CD4-positive, alpha-beta T cell (primary cell): ENCODE data around the gene PRAMEF5. TPM values are rescaled to one million over a fixed set of nuclear protein-coding genes. Genes with fewer than 3 reads are reported as not detected.
"Not testable (repeated sequence)": the region's sequence is repeated elsewhere in the genome, so short reads cannot be mapped to it uniquely, and the experiment has no call there.

Experiments used
- ATAC-seq: fragments of 200-7000 bp; cut with Tn5 transposase; one replicate; pipeline ENCODE4 v1.10.0; 2022; ENCODE audit warnings: mild to moderate bottlenecking; ENCODE audit not compliant: poor library complexity
- CTCF ChIA-PET: fragments of 350-600 bp; sonication (Branson Sonifier 250); formaldehyde crosslinking; loops from one replicate; lab custom pipeline; 2021; ENCODE audit warnings: antibody characterized with exemption, inconsistent platforms; lab: Charles Lee
- POLR2A ChIA-PET: fragments of 350-600 bp; sonication (Branson Sonifier 250); formaldehyde crosslinking; loops from one replicate; lab custom pipeline; 2021; ENCODE audit warnings: antibody characterized with exemption, inconsistent platforms; lab: Charles Lee
- DNase-seq, 14 experiments: peaks; one replicate each; pipeline ENCODE4 v3.0.0-alpha.2; 2013 to 2020; ENCODE audit warnings: mixed read lengths in 2 of 14
- H3K27ac ChIP-seq, 2 donors: one replicate each; pipeline versions ENCODE4 v1.5.1 to v1.7.0; 2013; ENCODE audit warnings: low read length in 2 of 2, low read depth in 1 of 2, mild to moderate bottlenecking in 1 of 2
- H3K27me3 ChIP-seq, 2 experiments: 1 replicate in 1 of 2; 2 replicates in 1 of 2; pipeline versions ENCODE4 v1.6.1 to v1.7.0; 2013; ENCODE audit warnings: low read length in 2 of 2, control low read depth in 1 of 2, mild to moderate bottlenecking in 1 of 2, moderate library complexity in 1 of 2; ENCODE audit not compliant: insufficient read depth in 2 of 2, control insufficient read depth in 1 of 2
- H3K36me3 ChIP-seq: one replicate; pipeline ENCODE4 v1.6.1; 2013; ENCODE audit warnings: low read length, control low read depth; ENCODE audit not compliant: insufficient read depth
- H3K4me1 ChIP-seq: one replicate; pipeline ENCODE4 v1.6.1; 2013; ENCODE audit warnings: low read length, control low read depth; ENCODE audit not compliant: insufficient read depth
- H3K4me3 ChIP-seq: one replicate; pipeline ENCODE4 v1.5.1; 2013; ENCODE audit warnings: mild to moderate bottlenecking, low read length, moderate library complexity
- H3K9me3 ChIP-seq, 2 experiments: 1 replicate in 1 of 2; 2 replicates in 1 of 2; pipeline versions ENCODE4 v1.6.1 to v1.7.0; 2013; ENCODE audit warnings: low read length in 2 of 2, mild to moderate bottlenecking in 2 of 2, control low read depth in 1 of 2, moderate library complexity in 1 of 2; ENCODE audit not compliant: control insufficient read depth in 1 of 2, insufficient read depth in 1 of 2
- H3K27ac Mint-ChIP-seq: one replicate; pipeline ENCODE4 v1.8.0; 2020; ENCODE audit warnings: mixed read lengths
- H3K27me3 Mint-ChIP-seq: one replicate; pipeline ENCODE4 v1.8.0; 2021; ENCODE audit warnings: mixed read lengths
- H3K36me3 Mint-ChIP-seq: one replicate; pipeline ENCODE4 v1.8.0; 2021; ENCODE audit warnings: low read depth, mixed read lengths
- H3K4me1 Mint-ChIP-seq: one replicate; pipeline ENCODE4 v1.8.0; 2021; ENCODE audit warnings: low read depth, mixed read lengths
- H3K4me3 Mint-ChIP-seq: one replicate; pipeline ENCODE4 v1.8.0; 2020; ENCODE audit warnings: mild to moderate bottlenecking, mixed read lengths
- H3K9me3 Mint-ChIP-seq: one replicate; pipeline ENCODE4 v1.8.0; 2020; ENCODE audit warnings: mixed read lengths
- intact Hi-C, 2 experiments: fragments of 100-400 bp; cut with DNase I in 1 of 2; cut with micrococcal nuclease in 1 of 2; formaldehyde crosslinking; loops; one replicate each; pipeline versions ENCODE4 v1.15.1 to v1.9.0; 2023 to 2025; cut with DNase I, micrococcal nuclease
- total RNA-seq, 174 experiments: library from RNA in 2 of 174; stranded (reverse) in 2 of 174; gene quantifications; one replicate each; pipeline ENCODE4 v1.2.3 and lab custom pipeline; 2021 to 2026

Gene PRAMEF5
- total RNA-seq, 2 experiments from 2014 or later: not detected

GRCh38 chr1:13230601-13231000 is 23.4 kb upstream of the PRAMEF5 start:
- H3K36me3 ChIP-seq, H3K9me3 ChIP-seq, H3K9me3 Mint-ChIP-seq, H3K27ac Mint-ChIP-seq, H3K4me1 ChIP-seq, H3K4me3 Mint-ChIP-seq, H3K4me1 Mint-ChIP-seq, intact Hi-C loops, CTCF ChIA-PET, H3K27ac ChIP-seq, H3K36me3 Mint-ChIP-seq, H3K4me3 ChIP-seq, DNase-seq, ATAC-seq, H3K27me3 ChIP-seq: not testable (repeated sequence)
- POLR2A ChIA-PET: interaction anchor here (0.7 kb wide), 1 partner anchor 146 kb away, joined by 3 read pairs; no protein-coding TSS in a partner anchor
- peaks cover 22% of the 10 kb centered on the region for H3K27me3 Mint-ChIP-seq

- ATAC-seq, DNase-seq, H3K27ac ChIP-seq, H3K36me3 ChIP-seq, H3K4me3 ChIP-seq, intact Hi-C loops, H3K4me1 Mint-ChIP-seq, H3K9me3 Mint-ChIP-seq, H3K27me3 ChIP-seq, H3K27ac Mint-ChIP-seq, H3K36me3 Mint-ChIP-seq, POLR2A ChIA-PET, CTCF ChIA-PET, H3K9me3 ChIP-seq, H3K4me3 Mint-ChIP-seq, H3K4me1 ChIP-seq: not testable (repeated sequence)
- peaks cover 19% of the 10 kb centered on the region for H3K27me3 Mint-ChIP-seq
These were observed 22.8 kb upstream of the PRAMEF5 start for GRCh38 chr1:13231061-13231750.

- H3K4me1 ChIP-seq, H3K4me3 ChIP-seq, H3K36me3 ChIP-seq, H3K27ac Mint-ChIP-seq, intact Hi-C loops, H3K36me3 Mint-ChIP-seq, H3K4me3 Mint-ChIP-seq, CTCF ChIA-PET, POLR2A ChIA-PET, ATAC-seq, H3K9me3 ChIP-seq, H3K27me3 ChIP-seq, H3K27ac ChIP-seq, DNase-seq, H3K4me1 Mint-ChIP-seq, H3K9me3 Mint-ChIP-seq: not testable (repeated sequence)
- peaks cover 17% of the 10 kb centered on the region for H3K27me3 Mint-ChIP-seq
These were observed 21.9 kb upstream of the PRAMEF5 start for GRCh38 chr1:13232056-13232455.

- H3K27ac Mint-ChIP-seq, H3K36me3 Mint-ChIP-seq, POLR2A ChIA-PET, H3K9me3 Mint-ChIP-seq, intact Hi-C loops, ATAC-seq, H3K27me3 ChIP-seq, DNase-seq, CTCF ChIA-PET, H3K4me3 Mint-ChIP-seq, H3K4me3 ChIP-seq, H3K9me3 ChIP-seq, H3K36me3 ChIP-seq, H3K27ac ChIP-seq, H3K4me1 ChIP-seq, H3K4me1 Mint-ChIP-seq, H3K27me3 Mint-ChIP-seq: not testable (repeated sequence)
These were observed 19.9 kb upstream of the PRAMEF5 start for GRCh38 chr1:13234057-13234456.

GRCh38 chr1:13237572-13237971 is 16.4 kb upstream of the PRAMEF5 start:
- ATAC-seq, CTCF ChIA-PET, H3K27ac Mint-ChIP-seq, DNase-seq, POLR2A ChIA-PET, H3K27me3 ChIP-seq, intact Hi-C loops, H3K4me3 ChIP-seq, H3K9me3 Mint-ChIP-seq, H3K4me1 Mint-ChIP-seq, H3K27me3 Mint-ChIP-seq, H3K27ac ChIP-seq, H3K9me3 ChIP-seq, H3K36me3 ChIP-seq, H3K36me3 Mint-ChIP-seq, H3K4me1 ChIP-seq, H3K4me3 Mint-ChIP-seq: not testable (repeated sequence)

GRCh38 chr1:13239633-13240032 is 14.4 kb upstream of the PRAMEF5 start:
- POLR2A ChIA-PET: not testable (repeated sequence)

GRCh38 chr1:13243536-13244263 is 10.3 kb upstream of the PRAMEF5 start:
- intact Hi-C loops, H3K36me3 ChIP-seq, H3K36me3 Mint-ChIP-seq, H3K9me3 ChIP-seq, H3K27me3 Mint-ChIP-seq, CTCF ChIA-PET, H3K27ac ChIP-seq, H3K27ac Mint-ChIP-seq, H3K4me1 ChIP-seq, DNase-seq, H3K9me3 Mint-ChIP-seq, H3K4me1 Mint-ChIP-seq, H3K4me3 Mint-ChIP-seq, H3K27me3 ChIP-seq, POLR2A ChIA-PET, H3K4me3 ChIP-seq, ATAC-seq: not testable (repeated sequence)

More at GRCh38 chr1:13239633-13240032, 14.4 kb upstream of the PRAMEF5 start:
- H3K36me3 Mint-ChIP-seq, intact Hi-C loops, H3K27ac Mint-ChIP-seq, H3K4me3 ChIP-seq, ATAC-seq, H3K27ac ChIP-seq, CTCF ChIA-PET, H3K36me3 ChIP-seq, H3K9me3 ChIP-seq, H3K27me3 ChIP-seq, H3K27me3 Mint-ChIP-seq, H3K4me1 Mint-ChIP-seq, H3K4me1 ChIP-seq, H3K4me3 Mint-ChIP-seq, DNase-seq, H3K9me3 Mint-ChIP-seq: not testable (repeated sequence)
